ENCODE results near the gene SOD3.

The SOD3 gene

GRCh38 chr4:24824720-24825119 lies 29.3 kb downstream of the SOD3 start:
- no peaks in the 10 kb centered on the region for H3K9me3 ChIP-seq (ENCODE audit: control insufficient read depth, insufficient read depth, low read length)
- no peak overlapping the region for H3K9ac ChIP-seq (ENCODE audit: low read depth, low read length)
- H3K27me3 ChIP-seq (ENCODE audit: control insufficient read depth, insufficient read depth, low read length) = no peaks in the 10 kb centered on the region
- no peak overlapping the region for H3K4me3 ChIP-seq (ENCODE audit: low read depth, low read length)
- H3K36me3 ChIP-seq (ENCODE audit: control insufficient read depth, insufficient read depth, low read length) = no peaks in the 10 kb centered on the region
- no peaks in the 10 kb centered on the region for H3K4me1 ChIP-seq (ENCODE audit: control insufficient read depth, insufficient read depth, low read length)
- no peak overlapping the region for H3K27ac ChIP-seq (ENCODE audit: low read depth, low read length)

GRCh38 chr4:24831637-24832036 lies 36.3 kb downstream of the SOD3 start:
- H3K36me3 ChIP-seq (ENCODE audit: control insufficient read depth, insufficient read depth, low read length) = no peaks in the 10 kb centered on the region
- H3K4me3 ChIP-seq (ENCODE audit: low read depth, low read length) = no peak overlapping the region
- H3K9ac ChIP-seq (ENCODE audit: low read depth, low read length) = no peak overlapping the region
- no peaks in the 10 kb centered on the region for H3K9me3 ChIP-seq (ENCODE audit: control insufficient read depth, insufficient read depth, low read length)
- H3K27me3 ChIP-seq (ENCODE audit: control insufficient read depth, insufficient read depth, low read length) = no peaks in the 10 kb centered on the region
- H3K4me1 ChIP-seq (ENCODE audit: control insufficient read depth, insufficient read depth, low read length) = no peaks in the 10 kb centered on the region
- no peak overlapping the region for H3K27ac ChIP-seq (ENCODE audit: low read depth, low read length)

GRCh38 chr4:24835696-24836095 lies 40.3 kb downstream of the SOD3 start:
- Histone ChIP-seq H3K4me3 (ENCODE audit: low read depth, low read length) (no peak overlapping the region), H3K9ac (ENCODE audit: low read depth, low read length) (no peak overlapping the region), H3K9me3 (ENCODE audit: control insufficient read depth, insufficient read depth, low read length) (no peaks in the 10 kb centered on the region), H3K36me3 (ENCODE audit: control insufficient read depth, insufficient read depth, low read length) (no peaks in the 10 kb centered on the region), H3K27ac (ENCODE audit: low read depth, low read length) (no peak overlapping the region), H3K27me3 (ENCODE audit: control insufficient read depth, insufficient read depth, low read length) (no peaks in the 10 kb centered on the region), H3K4me1 (ENCODE audit: control insufficient read depth, insufficient read depth, low read length) (no peaks in the 10 kb centered on the region)

- Histone ChIP-seq H3K9me3 (ENCODE audit: control insufficient read depth, insufficient read depth, low read length) (no peaks in the 10 kb centered on the region), H3K9ac (ENCODE audit: low read depth, low read length) (no peak overlapping the region)
These were observed 41.4 kb downstream of the SOD3 start for GRCh38 chr4:24836661-24837242.

GRCh38 chr4:24837336-24837735 lies 42.0 kb downstream of the SOD3 start:
- H3K4me1 ChIP-seq (ENCODE audit: control insufficient read depth, insufficient read depth, low read length) = no peaks in the 10 kb centered on the region

More at GRCh38 chr4:24836661-24837242, 41.4 kb downstream of the SOD3 start:
- Histone ChIP-seq H3K27ac (ENCODE audit: low read depth, low read length) (no peak overlapping the region), H3K4me1 (ENCODE audit: control insufficient read depth, insufficient read depth, low read length) (no peaks in the 10 kb centered on the region), H3K36me3 (ENCODE audit: control insufficient read depth, insufficient read depth, low read length) (no peaks in the 10 kb centered on the region), H3K27me3 (ENCODE audit: control insufficient read depth, insufficient read depth, low read length) (no peaks in the 10 kb centered on the region), H3K4me3 (ENCODE audit: low read depth, low read length) (no peak overlapping the region)

GRCh38 chr4:24837781-24838180 lies 42.4 kb downstream of the SOD3 start:
- no peak overlapping the region for H3K9ac ChIP-seq (ENCODE audit: low read depth, low read length)
- H3K4me3 ChIP-seq (ENCODE audit: low read depth, low read length) = no peak overlapping the region
- H3K27me3 ChIP-seq (ENCODE audit: control insufficient read depth, insufficient read depth, low read length) = no peaks in the 10 kb centered on the region
- H3K4me1 ChIP-seq (ENCODE audit: control insufficient read depth, insufficient read depth, low read length) = no peaks in the 10 kb centered on the region
- H3K36me3 ChIP-seq (ENCODE audit: control insufficient read depth, insufficient read depth, low read length) = no peaks in the 10 kb centered on the region
- H3K9me3 ChIP-seq (ENCODE audit: control insufficient read depth, insufficient read depth, low read length) = no peaks in the 10 kb centered on the region
- H3K27ac ChIP-seq (ENCODE audit: low read depth, low read length) = no peak overlapping the region

More at GRCh38 chr4:24837336-24837735, 42.0 kb downstream of the SOD3 start:
- H3K36me3 ChIP-seq (ENCODE audit: control insufficient read depth, insufficient read depth, low read length) = no peaks in the 10 kb centered on the region
- no peak overlapping the region for H3K27ac ChIP-seq (ENCODE audit: low read depth, low read length)
- no peak overlapping the region for H3K4me3 ChIP-seq (ENCODE audit: low read depth, low read length)
- no peaks in the 10 kb centered on the region for H3K27me3 ChIP-seq (ENCODE audit: control insufficient read depth, insufficient read depth, low read length)
- no peaks in the 10 kb centered on the region for H3K9me3 ChIP-seq (ENCODE audit: control insufficient read depth, insufficient read depth, low read length)
- no peak overlapping the region for H3K9ac ChIP-seq (ENCODE audit: low read depth, low read length)

- Histone ChIP-seq H3K27ac (ENCODE audit: low read depth, low read length) (no peak overlapping the region), H3K9me3 (ENCODE audit: control insufficient read depth, insufficient read depth, low read length) (no peaks in the 10 kb centered on the region), H3K4me1 (ENCODE audit: control insufficient read depth, insufficient read depth, low read length) (no peaks in the 10 kb centered on the region), H3K4me3 (ENCODE audit: low read depth, low read length) (no peak overlapping the region), H3K27me3 (ENCODE audit: control insufficient read depth, insufficient read depth, low read length) (no peaks in the 10 kb centered on the region), H3K36me3 (ENCODE audit: control insufficient read depth, insufficient read depth, low read length) (no peaks in the 10 kb centered on the region), H3K9ac (ENCODE audit: low read depth, low read length) (no peak overlapping the region)
These were observed 45.0 kb downstream of the SOD3 start for GRCh38 chr4:24840362-24840761.

GRCh38 chr4:24840826-24841543 lies 45.6 kb downstream of the SOD3 start:
- H3K4me3 ChIP-seq (ENCODE audit: low read depth, low read length) = no peak overlapping the region
- no peaks in the 10 kb centered on the region for H3K4me1 ChIP-seq (ENCODE audit: control insufficient read depth, insufficient read depth, low read length)
- no peak overlapping the region for H3K27ac ChIP-seq (ENCODE audit: low read depth, low read length)
- no peaks in the 10 kb centered on the region for H3K36me3 ChIP-seq (ENCODE audit: control insufficient read depth, insufficient read depth, low read length)
- no peaks in the 10 kb centered on the region for H3K27me3 ChIP-seq (ENCODE audit: control insufficient read depth, insufficient read depth, low read length)
- no peak overlapping the region for H3K9ac ChIP-seq (ENCODE audit: low read depth, low read length)
- H3K9me3 ChIP-seq (ENCODE audit: control insufficient read depth, insufficient read depth, low read length) = no peaks in the 10 kb centered on the region

GRCh38 chr4:24842356-24842755 lies 47.0 kb downstream of the SOD3 start:
- Histone ChIP-seq H3K4me3 (ENCODE audit: low read depth, low read length) (no peak overlapping the region), H3K9ac (ENCODE audit: low read depth, low read length) (no peak overlapping the region), H3K27me3 (ENCODE audit: control insufficient read depth, insufficient read depth, low read length) (no peaks in the 10 kb centered on the region), H3K4me1 (ENCODE audit: control insufficient read depth, insufficient read depth, low read length) (no peaks in the 10 kb centered on the region), H3K27ac (ENCODE audit: low read depth, low read length) (no peak overlapping the region), H3K9me3 (ENCODE audit: control insufficient read depth, insufficient read depth, low read length) (no peaks in the 10 kb centered on the region), H3K36me3 (ENCODE audit: control insufficient read depth, insufficient read depth, low read length) (no peaks in the 10 kb centered on the region)

- H3K27ac ChIP-seq (ENCODE audit: low read depth, low read length) = no peak overlapping the region
- no peaks in the 10 kb centered on the region for H3K36me3 ChIP-seq (ENCODE audit: control insufficient read depth, insufficient read depth, low read length)
- H3K9me3 ChIP-seq (ENCODE audit: control insufficient read depth, insufficient read depth, low read length) = no peaks in the 10 kb centered on the region
- H3K4me3 ChIP-seq (ENCODE audit: low read depth, low read length) = no peak overlapping the region
- H3K27me3 ChIP-seq (ENCODE audit: control insufficient read depth, insufficient read depth, low read length) = no peaks in the 10 kb centered on the region
- H3K9ac ChIP-seq (ENCODE audit: low read depth, low read length) = no peak overlapping the region
- no peaks in the 10 kb centered on the region for H3K4me1 ChIP-seq (ENCODE audit: control insufficient read depth, insufficient read depth, low read length)
These were observed 47.7 kb downstream of the SOD3 start for GRCh38 chr4:24843096-24843495.

- Histone ChIP-seq H3K4me3 (ENCODE audit: low read depth, low read length) (no peak overlapping the region), H3K36me3 (ENCODE audit: control insufficient read depth, insufficient read depth, low read length) (no peaks in the 10 kb centered on the region), H3K27ac (ENCODE audit: low read depth, low read length) (no peak overlapping the region), H3K9ac (ENCODE audit: low read depth, low read length) (no peak overlapping the region), H3K4me1 (ENCODE audit: control insufficient read depth, insufficient read depth, low read length) (no peaks in the 10 kb centered on the region), H3K9me3 (ENCODE audit: control insufficient read depth, insufficient read depth, low read length) (no peaks in the 10 kb centered on the region), H3K27me3 (ENCODE audit: control insufficient read depth, insufficient read depth, low read length) (no peaks in the 10 kb centered on the region)
These were observed 49.8 kb downstream of the SOD3 start for GRCh38 chr4:24845132-24845531.

Data from HUES48 (cell line).